ENCODE data around the gene GALNS. TPM values are rescaled to one million over a fixed set of nuclear protein-coding genes. Genes with fewer than 3 reads are reported as not detected.

Gene GALNS
- total RNA-seq, 2 experiments from 2014 or later: 18.4 to 19.7 TPM

DNA sequence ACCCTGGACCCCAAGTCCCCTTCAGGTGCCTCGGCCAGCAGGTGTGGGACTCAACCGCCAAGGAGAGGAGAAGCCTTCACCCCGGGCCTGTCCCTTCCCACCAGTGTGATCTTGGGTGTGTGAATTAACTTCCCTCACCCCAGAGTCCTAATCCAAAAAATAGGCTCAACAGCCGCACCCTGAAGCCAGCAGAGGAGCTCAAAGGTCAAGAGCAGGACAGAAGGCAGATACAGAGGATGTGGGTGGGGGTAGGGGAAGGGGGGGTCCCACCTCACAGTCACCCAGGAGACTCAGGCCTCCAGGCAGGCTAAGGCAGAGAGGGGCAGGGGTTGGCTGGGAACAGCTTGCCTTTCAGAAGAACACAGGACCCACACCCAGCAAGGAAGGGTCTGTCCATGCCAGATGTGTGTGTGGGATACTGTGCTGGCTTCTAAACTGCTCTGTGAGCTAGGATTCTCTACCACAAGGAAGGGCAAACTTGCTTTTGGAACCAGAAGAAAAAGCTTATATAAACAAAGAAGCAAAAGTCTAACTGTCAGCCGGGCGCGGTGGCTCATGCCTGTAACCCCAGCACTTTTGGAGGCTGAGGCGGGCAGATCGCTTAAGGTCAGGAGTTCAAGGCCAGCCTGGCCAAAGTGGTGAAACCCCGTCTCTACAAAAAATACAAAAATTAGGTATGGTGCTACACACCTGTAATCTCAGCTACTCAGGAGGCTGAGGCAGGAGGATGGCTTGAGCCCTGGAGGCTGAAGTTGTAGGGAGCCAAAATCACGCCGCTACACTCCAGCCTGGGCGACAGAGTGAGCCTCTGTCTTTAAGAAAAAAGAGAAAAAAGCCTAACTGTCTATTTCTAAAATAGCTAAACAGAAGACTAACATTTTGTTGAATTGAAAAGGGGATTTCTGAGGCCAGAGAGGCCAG lies 76.3 kb downstream of the GALNS start:
- peaks cover 52% of the 10 kb centered on the region for H3K4me1 Mint-ChIP-seq (ENCODE audit: low read depth)
- POLR2A ChIA-PET: interaction anchor here (0.6 to 5.9 kb wide), 25 partner anchors 10 to 921 kb away, joined by 3 to 39 read pairs (median 5); partner anchors contain the start of genes APRT, GALNS, SPATA2L and TRAPPC2L
- H3K36me3 Mint-ChIP-seq (ENCODE audit: low read depth): no peaks in the 10 kb centered on the region
- intact Hi-C loops (cut with DNase I, micrococcal nuclease): loop anchor here in 1 of 2 experiments (2.0 kb wide), 1 partner anchor 22 kb away; the partner anchor contains the start of gene CDT1
- Histone ChIP-seq H3K27ac (ENCODE audit: low read depth in 1 of 2, low read length in 2 of 2) (peak overlapping the region; percentile 75 to 77), H3K9me3 (ENCODE audit: control insufficient read depth in 1 of 2, insufficient read depth in 1 of 2, low read length in 2 of 2) (no peaks in the 10 kb centered on the region), H3K4me1 (ENCODE audit: insufficient read depth, low read length) (peaks cover 71% of the 10 kb centered on the region), H3K4me3 (ENCODE audit: low read length) (peak overlapping the region; percentile 44), H3K36me3 (ENCODE audit: insufficient read depth, low read length) (peaks cover 15% of the 10 kb centered on the region), H3K27me3 (ENCODE audit: control insufficient read depth in 1 of 2, insufficient read depth in 2 of 2, low read length in 2 of 2) (no peaks in the 10 kb centered on the region)
- H3K27ac Mint-ChIP-seq: peak overlapping the region; percentile 89
- ATAC-seq (ENCODE audit: poor library complexity) (no peak), DNase-seq (no peak)
- H3K4me3 Mint-ChIP-seq: peak overlapping the region; percentile 88
- no peaks in the 10 kb centered on the region for H3K27me3 Mint-ChIP-seq
- CTCF ChIA-PET: interaction anchor here (0.6 to 7.0 kb wide), 6 partner anchors 27 to 460 kb away, joined by 3 to 58 read pairs (median 3); partner anchors contain the start of genes GALNS and TRAPPC2L
- H3K9me3 Mint-ChIP-seq: no peaks in the 10 kb centered on the region
- TF ChIP-seq CTCF (IDR thresholded peaks at IDR 0.05): no peak

GRCh38 chr16:88779406-88780141 lies 77.2 kb downstream of the GALNS start:
- CTCF ChIA-PET: interaction anchor here (0.6 to 7.0 kb wide), 3 partner anchors 42 to 209 kb away, joined by 3 to 58 read pairs (median 7); partner anchors contain the start of genes GALNS and TRAPPC2L
- peaks cover 52% of the 10 kb centered on the region for H3K4me1 Mint-ChIP-seq (ENCODE audit: low read depth)
- no peak overlapping the region for H3K4me3 ChIP-seq (ENCODE audit: low read length)
- H3K4me3 Mint-ChIP-seq: peak overlapping the region; percentile 77
- H3K36me3 ChIP-seq (ENCODE audit: insufficient read depth, low read length): peaks cover 18% of the 10 kb centered on the region
- intact Hi-C loops (cut with DNase I, micrococcal nuclease): loop anchor here in 1 of 2 experiments (2.0 kb wide), 1 partner anchor 23 kb away; the partner anchor contains the start of gene CDT1
- H3K36me3 Mint-ChIP-seq (ENCODE audit: low read depth): no peaks in the 10 kb centered on the region
- peak overlapping the region; percentile 89 for H3K27ac Mint-ChIP-seq
- H3K27me3 ChIP-seq (ENCODE audit: control insufficient read depth in 1 of 2, insufficient read depth in 2 of 2, low read length in 2 of 2): no peaks in the 10 kb centered on the region
- H3K27ac ChIP-seq (ENCODE audit: low read depth in 1 of 2, low read length in 2 of 2): peak overlapping the region; percentile 75 to 77
- POLR2A ChIA-PET: interaction anchor here (3.2 to 3.5 kb wide), 3 partner anchors 15 to 78 kb away, joined by 13 to 19 read pairs (median 14); partner anchors contain the start of genes GALNS and TRAPPC2L
- no peaks in the 10 kb centered on the region for H3K27me3 Mint-ChIP-seq
- TF ChIP-seq CTCF (IDR thresholded peaks at IDR 0.05): no peak
- peaks cover 78% of the 10 kb centered on the region for H3K4me1 ChIP-seq (ENCODE audit: insufficient read depth, low read length)
- no peak for ATAC-seq (ENCODE audit: poor library complexity)
- no peak for DNase-seq
- H3K9me3 ChIP-seq (ENCODE audit: control insufficient read depth in 1 of 2, insufficient read depth in 1 of 2, low read length in 2 of 2): no peaks in the 10 kb centered on the region
- H3K9me3 Mint-ChIP-seq: no peaks in the 10 kb centered on the region

DNA sequence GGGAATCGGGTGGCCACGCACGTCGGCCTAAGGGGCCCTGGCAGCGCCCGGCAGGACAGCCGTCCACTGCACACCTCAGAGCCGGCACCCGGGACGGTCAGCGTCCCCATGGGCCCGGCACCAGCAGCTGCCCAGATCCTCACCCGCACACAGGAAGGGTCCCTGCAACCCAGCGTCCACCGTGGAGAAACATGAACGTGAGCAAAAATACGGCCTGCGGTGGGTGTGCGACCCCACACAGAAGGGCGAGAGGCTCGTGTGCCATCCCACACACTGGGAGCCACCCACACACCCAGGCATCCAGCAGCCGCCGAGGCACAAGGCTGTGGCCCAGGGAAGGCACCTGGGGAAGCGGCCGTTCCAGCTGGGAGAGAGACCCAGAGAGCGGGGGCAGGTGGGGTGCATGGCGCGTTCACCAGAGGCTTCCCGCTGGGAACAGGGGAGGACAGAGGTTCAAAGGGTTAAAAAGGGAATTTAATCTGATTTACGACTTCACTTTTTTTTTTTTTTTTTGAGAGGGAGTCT lies 78.1 kb downstream of the GALNS start:
- no peaks in the 10 kb centered on the region for H3K27me3 ChIP-seq (ENCODE audit: control insufficient read depth in 1 of 2, insufficient read depth in 2 of 2, low read length in 2 of 2)
- H3K27ac ChIP-seq (ENCODE audit: low read depth in 1 of 2, low read length in 2 of 2): no peak overlapping the region
- DNase-seq (no peak), ATAC-seq (ENCODE audit: poor library complexity) (no peak)
- no peak overlapping the region for H3K4me3 ChIP-seq (ENCODE audit: low read length)
- H3K4me1 Mint-ChIP-seq (ENCODE audit: low read depth): peaks cover 49% of the 10 kb centered on the region
- H3K27me3 Mint-ChIP-seq: no peaks in the 10 kb centered on the region
- intact Hi-C loops (cut with DNase I, micrococcal nuclease): no loop called here
- no peaks in the 10 kb centered on the region for H3K36me3 Mint-ChIP-seq (ENCODE audit: low read depth)
- H3K27ac Mint-ChIP-seq: no peak overlapping the region
- no peaks in the 10 kb centered on the region for H3K9me3 Mint-ChIP-seq
- peaks cover 18% of the 10 kb centered on the region for H3K36me3 ChIP-seq (ENCODE audit: insufficient read depth, low read length)
- TF ChIP-seq CTCF (IDR thresholded peaks at IDR 0.05): no peak
- ChIA-PET CTCF (interaction anchor here (7.0 kb wide), 1 partner anchor 41 kb away, joined by 58 read pairs; no protein-coding TSS in a partner anchor), POLR2A (no interaction called here)
- no peak overlapping the region for H3K4me3 Mint-ChIP-seq
- no peaks in the 10 kb centered on the region for H3K9me3 ChIP-seq (ENCODE audit: control insufficient read depth in 1 of 2, insufficient read depth in 1 of 2, low read length in 2 of 2)
- peaks cover 81% of the 10 kb centered on the region for H3K4me1 ChIP-seq (ENCODE audit: insufficient read depth, low read length)
